GM19035 (cell line): Measurements from ENCODE around the gene C4A.
"Not testable (repeated sequence)": the region's sequence is repeated elsewhere in the genome, so short reads cannot be mapped to it uniquely, and the experiment has no call there.

Experiments
- ATAC-seq: cut with Tn5 transposase; IDR thresholded peaks from one replicate; pipeline ENCODE4 v1.9.1; 2021; ENCODE audit not compliant: unreplicated experiment

The C4A gene

GRCh38 chr6:32014547-32014946 is 32.7 kb downstream of the C4A start, which contains the start of gene C4B:
Gene C4B (plus strand): TSS chr6:32014795. CDS start chr6:32014846, 51 bp downstream.
- ATAC-seq, result not testable (repeated sequence)

GRCh38 chr6:32022100-32022499 is 40.2 kb downstream of the C4A start:
- not testable (repeated sequence) for ATAC-seq

- ATAC-seq, result not testable (repeated sequence)
Measured at GRCh38 chr6:32028631-32029030, 46.8 kb downstream of the C4A start.

GRCh38 chr6:32029553-32029952 is 47.7 kb downstream of the C4A start:
- not testable (repeated sequence) for ATAC-seq

GRCh38 chr6:32035283-32036013 is 53.6 kb downstream of the C4A start:
- ATAC-seq, result not testable (repeated sequence)

- not testable (repeated sequence) for ATAC-seq
Measured at GRCh38 chr6:32037136-32037535, 55.3 kb downstream of the C4A start.

GRCh38 chr6:32037598-32038524 is 56.0 kb downstream of the C4A start, which contains the start of gene CYP21A2:
Gene CYP21A2 (plus strand): TSS chr6:32038415. CDS start chr6:32038423, 8 bp downstream.
- not testable (repeated sequence) for ATAC-seq

- ATAC-seq, result not testable (repeated sequence)
Measured at GRCh38 chr6:32038878-32039277, 57.0 kb downstream of the C4A start.

- ATAC-seq, result not testable (repeated sequence)
Measured at GRCh38 chr6:32039321-32040274, 57.7 kb downstream of the C4A start.

GRCh38 chr6:32040299-32041049 is 58.6 kb downstream of the C4A start:
- ATAC-seq, result not testable (repeated sequence)

GRCh38 chr6:32041050-32041321 is 59.1 kb downstream of the C4A start:
- ATAC-seq, result not testable (repeated sequence)

- ATAC-seq, result not testable (repeated sequence)
Measured at GRCh38 chr6:32041385-32041784, 59.5 kb downstream of the C4A start.

GRCh38 chr6:32042276-32042675 is 60.4 kb downstream of the C4A start:
- ATAC-seq, result not testable (repeated sequence)

- ATAC-seq, result not testable (repeated sequence)
Measured at GRCh38 chr6:32043589-32044380, 61.9 kb downstream of the C4A start.

GRCh38 chr6:32044916-32045315 is 63.1 kb downstream of the C4A start:
- ATAC-seq, result not testable (repeated sequence)

GRCh38 chr6:32045811-32046449 is 64.1 kb downstream of the C4A start:
- no peak for ATAC-seq

GRCh38 chr6:32046450-32047083 is 64.7 kb downstream of the C4A start:
- no peak for ATAC-seq

GRCh38 chr6:32047084-32047478 is 65.2 kb downstream of the C4A start:
- ATAC-seq, result no peak
